Kidney (tissue), 14 donors: Measurements from ENCODE around the gene CASP1. TPM values are rescaled to one million over a fixed set of nuclear protein-coding genes. Genes with fewer than 3 reads are reported as not detected.
"Not testable (repeated sequence)": the region's sequence is repeated elsewhere in the genome, so short reads cannot be mapped to it uniquely, and the experiment has no call there.

Experiments
- DNase-seq, 5 donors: peaks; one replicate each; pipeline ENCODE4 v3.0.0-alpha.2; 2013 to 2020
- FAIRE-seq: peaks from 2 replicates; lab custom pipeline; 2012; peaks lifted over from hg19 to GRCh38; lab: Jason Lieb, UNC
- H3K27ac ChIP-seq, 2 donors: one replicate each; pipeline ENCODE4 v1.7.0; 2013; ENCODE audit warnings: low read depth in 2 of 2, low read length in 2 of 2, inconsistent platforms in 1 of 2
- H3K27me3 ChIP-seq: one replicate; pipeline ENCODE4 v1.7.1; 2013; ENCODE audit warnings: low read length, inconsistent platforms; ENCODE audit not compliant: control insufficient read depth, insufficient read depth
- H3K36me3 ChIP-seq, 3 donors: one replicate each; pipeline versions ENCODE4 v1.7.0 to v1.7.1; 2013; ENCODE audit warnings: low read length in 3 of 3, control low read depth in 1 of 3, inconsistent platforms in 1 of 3; ENCODE audit not compliant: insufficient read depth in 3 of 3, control insufficient read depth in 2 of 3
- H3K4me1 ChIP-seq, 3 donors: one replicate each; pipeline versions ENCODE4 v1.7.0 to v1.7.1; 2013; ENCODE audit warnings: low read length in 3 of 3, inconsistent platforms in 1 of 3, low read depth in 1 of 3; ENCODE audit not compliant: control insufficient read depth in 2 of 3, insufficient read depth in 2 of 3
- H3K4me3 ChIP-seq, 3 donors: one replicate each; pipeline versions ENCODE4 v1.7.0 to v1.8.1; 2013; ENCODE audit warnings: low read length in 3 of 3, control low read depth in 1 of 3, inconsistent platforms in 1 of 3
- H3K9ac ChIP-seq, 3 donors: one replicate each; pipeline versions ENCODE4 v1.7.0 to v1.7.1; 2013; ENCODE audit warnings: low read length in 3 of 3, control low read depth in 1 of 3, inconsistent platforms in 1 of 3
- H3K9me3 ChIP-seq, 3 donors: one replicate each; pipeline versions ENCODE4 v1.7.0 to v1.7.1; 2013; ENCODE audit warnings: low read length in 3 of 3, control low read depth in 1 of 3, inconsistent platforms in 1 of 3; ENCODE audit not compliant: control insufficient read depth in 2 of 3, insufficient read depth in 1 of 3
- intact Hi-C: fragments of 100-400 bp; cut with DNase I; formaldehyde crosslinking; loops from one replicate; pipeline ENCODE4 v1.11.1; 2022
- polyA plus RNA-seq: library from polyadenylated mRNA; stranded (reverse); fragments of 350-450 nt; fragmentation: Illumina TruSeq; extraction: RNeasy Lipid Tissue Mini Kit (QIAGEN cat#74804); gene quantifications from one replicate; pipeline ENCODE4 v1.2.3, GENCODE V29; 2014; ENCODE audit warnings: low read depth, low replicate concordance; ENCODE audit not compliant: insufficient read depth
- total RNA-seq: library from RNA; stranded (reverse); fragmentation: NEBNext Ultra II Directional; extraction: Animal tissue kit (Norgen Biotek cat#: 25700); gene quantifications from one replicate; pipeline ENCODE4 v1.2.1, GENCODE V29; 2021
- TF ChIP-seq, protein P1 (sequence below): IDR thresholded peaks from 3 replicates; pipeline ENCODE4 v1.5.1; 2012; ENCODE audit warnings: mild to moderate bottlenecking, moderate library complexity, borderline replicate concordance; ENCODE audit not compliant: insufficient read depth; ENCODE audit errors: extremely low read depth
- donor health status: control.
- donor health status: control.
- donor health status: control.
- donor health status: control.
- donor health status: control.
- donor health status: DM: yes; HTN: yes; CAD: no.
- donor health status: Normal renal cell carcinoma (clear cell type).

The CASP1 gene
- total and polyA plus RNA-seq, 2 donors from 2014 or later: 9.7 to 38.6 TPM

GRCh38 chr11:105045676-105046296, 10.8 kb upstream of the CASP1 start:
- Histone ChIP-seq H3K9ac (no peak overlapping the region), H3K4me3 (peak overlapping the region in 1 of 3 donors; percentile 67), H3K9me3 (no peaks in the 10 kb centered on the region), H3K36me3 (no peaks in the 10 kb centered on the region), H3K27me3 (no peaks in the 10 kb centered on the region), H3K27ac (peak overlapping the region in 1 of 2 donors; percentile 60), H3K4me1 (no peaks in the 10 kb centered on the region)
- intact Hi-C loops: no loop called here
- no peak for FAIRE-seq
- TF ChIP-seq, protein P1, sequence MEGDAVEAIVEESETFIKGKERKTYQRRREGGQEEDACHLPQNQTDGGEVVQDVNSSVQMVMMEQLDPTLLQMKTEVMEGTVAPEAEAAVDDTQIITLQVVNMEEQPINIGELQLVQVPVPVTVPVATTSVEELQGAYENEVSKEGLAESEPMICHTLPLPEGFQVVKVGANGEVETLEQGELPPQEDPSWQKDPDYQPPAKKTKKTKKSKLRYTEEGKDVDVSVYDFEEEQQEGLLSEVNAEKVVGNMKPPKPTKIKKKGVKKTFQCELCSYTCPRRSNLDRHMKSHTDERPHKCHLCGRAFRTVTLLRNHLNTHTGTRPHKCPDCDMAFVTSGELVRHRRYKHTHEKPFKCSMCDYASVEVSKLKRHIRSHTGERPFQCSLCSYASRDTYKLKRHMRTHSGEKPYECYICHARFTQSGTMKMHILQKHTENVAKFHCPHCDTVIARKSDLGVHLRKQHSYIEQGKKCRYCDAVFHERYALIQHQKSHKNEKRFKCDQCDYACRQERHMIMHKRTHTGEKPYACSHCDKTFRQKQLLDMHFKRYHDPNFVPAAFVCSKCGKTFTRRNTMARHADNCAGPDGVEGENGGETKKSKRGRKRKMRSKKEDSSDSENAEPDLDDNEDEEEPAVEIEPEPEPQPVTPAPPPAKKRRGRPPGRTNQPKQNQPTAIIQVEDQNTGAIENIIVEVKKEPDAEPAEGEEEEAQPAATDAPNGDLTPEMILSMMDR: no peak
- DNase-seq: no peak

GRCh38 chr11:105044557-105045524, 9.9 kb upstream of the CASP1 start, which contains the start of gene CARD16:
CARD16 (minus strand) TSS chr11:105045335; CDS start chr11:105045297, 38 bp downstream.
- peak within 1 kb of the TSS in 2 of 3 donors; percentile 24 to 29 for H3K9ac ChIP-seq
- H3K36me3 ChIP-seq, DNase-seq, H3K27me3 ChIP-seq, H3K4me1 ChIP-seq, FAIRE-seq, H3K9me3 ChIP-seq, intact Hi-C loops: not testable (repeated sequence)
- peak within 1 kb of the TSS in 1 of 2 donors; percentile 60 for H3K27ac ChIP-seq
- peak within 1 kb of the TSS in 2 of 3 donors; percentile 58 to 67 for H3K4me3 ChIP-seq

- TF ChIP-seq, protein P1: no peak
- Histone ChIP-seq H3K4me1 (no peaks in the 10 kb centered on the region), H3K27ac (no peak overlapping the region), H3K27me3 (no peaks in the 10 kb centered on the region), H3K9ac (no peak overlapping the region), H3K9me3 (peaks cover 0 to 2% (median 0%) of the 10 kb centered on the region in 3 donors), H3K4me3 (no peak overlapping the region), H3K36me3 (no peaks in the 10 kb centered on the region)
- no peak for DNase-seq
- FAIRE-seq: no peak
- intact Hi-C loops: no loop called here
Observed at GRCh38 chr11:105042178-105042577, 7.2 kb upstream of the CASP1 start.

DNA sequence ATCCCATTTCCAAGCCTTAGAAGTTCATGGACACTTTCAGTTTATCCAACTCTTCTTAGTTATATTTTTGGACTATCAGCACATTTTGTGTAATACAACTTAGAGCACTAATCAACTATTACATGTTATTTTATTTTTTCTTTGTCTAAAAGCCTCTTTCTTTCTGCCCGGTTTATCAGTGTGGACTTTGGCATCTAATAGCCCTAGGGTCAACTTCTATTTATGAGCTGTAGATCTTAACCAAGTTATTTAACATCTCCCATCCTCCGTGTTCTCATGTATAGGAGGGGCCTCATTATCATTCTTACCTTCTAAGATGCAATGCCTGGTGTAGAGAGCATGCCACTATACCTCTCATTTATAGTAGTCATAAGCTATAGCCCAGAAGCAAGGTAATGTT, 5.8 kb upstream of the CASP1 start:
- Histone ChIP-seq H3K27ac (no peak overlapping the region), H3K9ac (no peak overlapping the region), H3K4me1 (no peaks in the 10 kb centered on the region), H3K4me3 (no peak overlapping the region), H3K36me3 (no peaks in the 10 kb centered on the region), H3K9me3 (peaks cover 0 to 2% (median 0%) of the 10 kb centered on the region in 3 donors), H3K27me3 (no peaks in the 10 kb centered on the region)
- intact Hi-C loops: no loop called here
- DNase-seq (no peak), FAIRE-seq (no peak)
- TF ChIP-seq, protein P1: no peak

GRCh38 chr11:105034388-105034787, 556 bp downstream of the CASP1 start:
- DNase-seq, H3K27me3 ChIP-seq, intact Hi-C loops, H3K36me3 ChIP-seq, FAIRE-seq, H3K4me1 ChIP-seq, H3K9me3 ChIP-seq: not testable (repeated sequence)
- peak overlapping the region; percentile 45 to 56 for H3K27ac ChIP-seq
- peak overlapping the region in 1 of 3 donors; percentile 52 for H3K9ac ChIP-seq
- peak overlapping the region in 2 of 3 donors; percentile 57 to 59 for H3K4me3 ChIP-seq
